ENCODE measurements around the gene DCTN2.

The DCTN2 gene

GRCh38 chr12:57491393-57492280, 55.4 kb downstream of the DCTN2 start:
- DNase-seq (ENCODE audit: low read depth in 2 of 2), result no peak

DNA sequence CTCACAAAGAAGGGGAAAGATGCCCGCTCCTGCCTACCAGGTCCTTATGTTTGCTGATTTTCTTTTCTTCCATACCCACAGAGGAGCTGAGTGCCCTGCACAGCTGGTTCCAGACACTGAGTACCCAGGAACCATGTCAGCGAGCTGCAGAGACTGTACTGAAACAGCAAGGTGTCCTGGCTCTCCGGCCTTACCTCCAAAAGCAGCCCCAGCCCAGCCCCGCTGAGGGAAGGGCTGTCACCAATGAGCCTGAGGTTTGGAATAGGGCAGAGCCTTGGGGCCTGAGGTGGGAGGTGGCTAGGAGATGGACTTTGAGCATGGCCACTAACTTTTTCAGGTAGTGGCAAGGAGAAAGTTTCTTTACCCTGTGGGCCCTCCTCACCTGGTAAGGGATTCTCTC, 56.9 kb downstream of the DCTN2 start:
- no peak for DNase-seq (ENCODE audit: low read depth in 2 of 2)

DNA sequence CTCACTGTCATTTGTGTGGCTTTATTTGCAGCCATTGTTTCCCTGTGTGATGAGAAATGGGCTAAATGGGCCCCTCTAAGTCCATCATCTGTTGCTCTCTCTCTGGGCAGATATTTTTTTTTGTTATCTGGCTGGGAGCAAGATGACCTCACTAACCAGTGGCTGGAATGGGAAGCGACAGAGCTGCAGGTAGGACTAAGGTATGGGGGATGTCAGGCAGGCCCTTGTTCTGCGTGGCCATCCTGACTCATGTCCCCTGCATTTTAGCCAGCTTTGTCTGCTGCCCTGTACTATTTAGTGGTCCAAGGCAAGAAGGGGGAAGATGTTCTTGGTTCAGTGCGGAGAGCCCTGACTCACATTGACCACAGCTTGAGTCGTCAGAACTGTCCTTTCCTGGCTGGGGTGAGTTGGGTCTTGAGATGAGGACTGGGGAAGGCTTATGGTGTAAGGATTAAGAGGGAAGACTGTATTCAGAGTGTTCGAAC, 57.8 kb downstream of the DCTN2 start:
- DNase-seq (ENCODE audit: low read depth in 2 of 2), result no peak

DNA sequence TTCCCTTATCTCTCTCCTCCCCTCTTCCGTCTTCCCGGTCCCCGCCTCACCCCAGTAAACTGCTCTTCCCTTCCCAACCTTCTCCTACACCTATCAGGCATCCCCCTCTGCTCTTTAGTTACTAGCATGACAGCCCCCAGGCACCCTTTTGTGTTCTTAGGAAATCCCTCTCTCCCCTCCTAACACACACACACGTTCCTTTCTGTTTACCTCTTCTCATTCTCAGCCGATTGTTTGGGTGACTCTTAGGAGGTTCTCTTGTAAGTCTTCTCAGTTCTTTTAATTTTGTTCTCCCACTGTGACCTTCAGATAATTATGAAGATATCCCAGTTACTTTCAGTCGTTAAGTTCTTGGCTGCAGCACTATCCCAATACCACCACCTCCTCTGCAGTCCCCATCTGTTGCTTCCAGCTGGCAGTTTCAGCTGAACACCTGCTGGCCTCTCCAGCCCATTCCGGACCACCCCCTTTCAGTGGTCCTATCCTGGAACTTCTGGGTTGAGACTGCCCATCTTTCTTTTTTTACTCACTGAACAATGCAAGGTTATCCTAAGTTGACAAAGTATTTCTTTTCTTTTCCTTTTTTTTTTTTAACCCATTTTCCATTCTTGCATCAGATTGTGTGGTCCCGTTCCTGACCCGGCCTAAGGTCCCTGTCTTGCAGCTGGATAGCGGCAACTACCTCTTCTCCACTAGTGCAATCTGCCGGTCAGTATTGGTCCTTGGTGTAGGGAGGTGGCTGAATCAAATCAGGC, 58.4 kb downstream of the DCTN2 start:
- no peak for DNase-seq (ENCODE audit: low read depth in 2 of 2)

GRCh38 chr12:57487597-57488401, 59.2 kb downstream of the DCTN2 start, which contains the start of gene MARS1:
TSS of gene MARS1 (plus strand) at chr12:57488068. CDS start at chr12:57488091, 23 bp downstream.
- DNase-seq (ENCODE audit: low read depth in 2 of 2), result peak; percentile 81 to 88

DNA sequence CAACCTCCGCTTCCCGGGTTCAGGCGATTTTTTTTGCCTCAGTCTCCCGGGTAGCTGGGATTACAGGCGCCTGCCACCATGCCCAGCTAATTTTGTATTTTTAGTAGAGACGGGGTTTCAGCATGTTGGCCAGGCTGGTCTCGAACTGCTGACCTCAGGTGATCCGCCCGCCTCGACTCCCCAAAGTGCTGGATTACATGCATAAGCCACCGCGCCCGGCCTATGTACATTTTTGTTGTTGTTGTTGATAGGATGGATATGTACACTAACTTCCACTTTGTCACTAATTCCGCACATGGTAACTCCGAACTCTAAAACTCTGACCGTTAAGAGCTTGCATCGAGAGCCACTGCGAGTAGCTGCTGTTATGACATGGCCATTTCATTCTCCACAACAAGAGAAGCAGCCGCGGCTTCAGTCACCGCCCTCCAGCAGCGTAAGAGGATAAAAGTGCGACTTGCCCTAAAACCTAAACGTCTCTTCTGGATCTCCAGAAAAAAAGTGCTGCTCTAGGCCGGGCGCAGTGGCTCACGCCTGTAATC, 59.9 kb downstream of the DCTN2 start:
- no peak for DNase-seq (ENCODE audit: low read depth in 2 of 2)

DNA sequence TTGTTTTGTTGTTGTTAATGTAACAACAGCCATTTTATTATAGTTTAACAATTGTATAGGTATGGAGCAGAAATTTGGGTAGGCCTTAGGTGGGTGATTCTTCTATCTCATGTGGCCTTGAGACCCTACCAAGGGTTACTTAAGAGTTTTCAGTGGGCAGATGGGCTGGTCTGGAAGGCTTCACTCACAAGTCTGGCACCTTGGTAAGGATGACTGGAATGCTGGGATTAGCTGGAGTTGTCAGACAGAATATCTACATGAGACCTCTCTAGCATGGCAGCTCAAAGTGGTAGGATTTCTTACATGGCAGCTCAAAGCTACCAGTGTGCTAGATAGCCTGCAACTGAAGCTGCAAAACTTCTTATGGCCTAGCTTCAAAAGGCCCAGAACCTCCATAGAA, 61.3 kb downstream of the DCTN2 start:
- no peak for DNase-seq (ENCODE audit: low read depth in 2 of 2)

DNA sequence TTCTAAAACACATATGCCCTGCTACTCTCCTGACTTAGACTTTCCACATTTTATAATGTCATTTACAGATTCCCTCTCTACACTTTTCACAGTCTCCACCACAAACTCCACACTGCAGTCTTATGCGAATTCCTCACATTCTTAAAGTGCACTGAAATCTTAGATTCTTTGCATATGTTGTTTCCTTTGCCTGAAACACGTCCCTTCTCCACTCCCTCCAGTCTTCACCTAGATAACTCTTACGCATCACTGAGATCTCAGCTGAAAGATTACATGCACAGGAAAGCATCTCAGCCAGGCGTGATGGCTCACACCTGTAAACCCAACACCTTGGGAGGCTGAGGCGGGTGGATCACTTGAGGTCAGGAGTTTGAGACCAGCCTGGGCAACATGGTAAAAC, 63.5 kb downstream of the DCTN2 start:
- no peak for DNase-seq (ENCODE audit: low read depth in 2 of 2)

DNA sequence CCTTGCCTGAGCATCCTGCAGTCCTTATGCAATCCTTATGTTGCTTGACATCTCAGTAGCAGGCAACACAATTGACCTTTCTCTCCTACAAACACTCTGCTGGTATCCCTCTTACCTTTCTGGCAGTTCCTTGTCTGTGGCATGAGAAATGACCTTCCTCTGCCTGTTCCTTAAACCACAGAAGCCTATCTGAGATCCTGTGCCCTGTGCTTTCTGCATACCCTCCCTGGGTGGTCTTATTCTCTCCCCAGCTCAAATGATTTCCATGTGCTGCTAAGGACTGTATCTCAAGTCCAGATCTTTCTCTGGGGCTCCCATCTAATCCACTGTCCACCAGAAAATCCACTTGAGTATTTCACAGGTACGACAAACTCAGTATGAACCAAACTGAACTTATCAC, 65.3 kb downstream of the DCTN2 start:
- no peak for DNase-seq (ENCODE audit: low read depth in 2 of 2)

All from stimulated activated CD8-positive, alpha-beta memory T cell treated with anti-CD3 and anti-CD28 coated beads, Interleukin-15, amount 100 ng/mL, for 4 hours (primary cell).